NCI-H187 treated with DMSO at 0.1 percent for 48 hours (cell line): Measurements from ENCODE around the gene MIP.
"Not testable (repeated sequence)": the region's sequence is repeated elsewhere in the genome, so short reads cannot be mapped to it uniquely, and the experiment has no call there.

ENCODE experiments used
- DNase-seq: peaks from one replicate; lab custom pipeline; 2025; lab: John Stamatoyannopoulos, UW

The MIP gene

DNA sequence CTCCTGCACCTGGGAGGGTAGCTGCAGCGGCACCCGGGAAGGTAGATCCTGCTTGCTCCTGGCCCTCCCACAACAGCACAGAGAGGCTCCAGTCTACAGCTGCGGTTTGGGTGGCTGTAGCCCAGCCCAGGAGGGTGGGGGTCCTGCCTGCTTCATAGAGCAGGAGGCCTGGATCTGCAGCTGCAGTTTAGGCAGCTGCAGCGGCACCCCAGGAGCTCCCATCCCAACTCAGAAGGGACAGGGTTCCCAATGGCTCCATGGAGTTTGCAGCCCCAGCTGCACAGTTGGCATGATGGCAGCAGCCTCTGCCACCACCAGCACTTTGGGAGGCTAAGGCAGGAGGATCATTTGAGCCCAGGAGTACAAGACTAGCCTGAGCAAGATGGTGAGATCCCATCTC is 43.7 kb downstream of the MIP start:
- no peak for DNase-seq

DNA sequence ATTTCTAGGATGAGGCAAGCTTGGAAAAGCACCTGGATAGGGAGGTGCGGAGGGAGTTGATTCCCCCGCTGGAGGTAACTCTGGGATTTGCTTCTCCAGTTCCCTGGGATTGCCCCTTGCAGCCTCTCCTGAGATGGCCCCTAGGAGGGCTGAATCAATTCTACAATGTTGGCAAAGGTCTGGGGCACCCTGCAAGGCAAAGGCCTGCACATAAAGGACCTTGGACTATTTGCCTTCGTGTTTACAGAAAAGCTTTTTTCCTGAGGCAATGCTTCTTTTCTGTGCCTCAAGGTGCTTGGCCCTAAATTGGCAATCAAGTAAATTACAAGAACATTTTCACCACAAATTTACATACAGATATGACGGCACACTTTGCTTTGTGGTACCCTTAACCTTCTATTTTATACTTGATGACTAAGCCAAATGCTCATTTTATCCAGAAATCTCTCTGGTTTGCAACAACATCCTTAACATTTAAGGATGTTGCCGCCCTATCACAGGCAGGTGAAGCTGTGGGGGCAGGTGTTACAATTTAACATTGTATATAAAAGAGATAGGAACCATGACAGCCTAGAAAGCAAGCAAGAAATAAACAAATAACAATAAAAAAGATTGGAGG is 45.5 kb downstream of the MIP start:
- no peak for DNase-seq

GRCh38 chr12:56404227-56404626 is 50.2 kb downstream of the MIP start:
- not testable (repeated sequence) for DNase-seq

DNA sequence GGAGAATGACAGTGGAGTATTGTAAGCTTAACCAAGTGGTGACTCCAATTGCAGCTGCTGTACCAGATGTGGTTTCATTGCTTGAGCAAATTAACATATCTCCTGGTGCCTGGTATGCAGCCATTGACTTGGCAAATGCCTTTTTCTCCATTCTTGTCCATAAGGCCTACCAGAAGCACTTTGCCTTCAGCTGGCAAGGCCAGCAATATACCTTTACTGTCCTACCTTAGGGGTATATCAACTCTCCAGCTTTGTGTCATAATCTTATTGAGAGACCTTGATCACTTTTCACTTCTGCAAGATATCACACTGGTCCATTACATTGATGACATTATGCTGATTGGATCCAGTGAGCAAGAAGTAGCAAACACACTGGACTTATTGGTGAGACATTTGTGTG is 52.8 kb downstream of the MIP start:
- not testable (repeated sequence) for DNase-seq

DNA sequence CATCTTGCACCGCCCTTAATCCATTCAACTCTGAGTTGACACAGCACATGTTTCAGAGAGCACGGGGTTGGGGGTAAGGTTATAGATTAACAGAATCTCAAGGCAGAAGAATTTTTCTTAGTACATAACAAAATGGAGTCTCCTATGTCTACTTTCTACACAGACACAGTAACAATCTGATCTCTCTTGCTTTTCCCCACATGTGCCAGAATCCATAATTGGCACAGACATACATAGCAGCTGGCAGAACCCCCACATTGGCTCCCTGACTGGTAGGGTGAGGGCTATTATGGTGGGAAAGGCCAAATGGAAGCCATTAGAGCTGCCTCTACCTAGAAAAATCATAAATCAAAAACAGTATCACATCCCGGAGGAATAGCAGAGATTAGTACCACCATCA is 53.3 kb downstream of the MIP start:
- DNase-seq: not testable (repeated sequence)
